WERI-Rb-1 (cell line): ENCODE measurements around the gene DEPDC1B.

ENCODE experiments used
- DNase-seq: peaks from one replicate; pipeline ENCODE4 v3.0.0-alpha.2; 2020
- H3K27ac ChIP-seq: fragments of 250-450 bp; sonication (Bioruptor Pico); 2 replicates; pipeline ENCODE4 v1.5.1; 2020; ENCODE audit warnings: mild to moderate bottlenecking, moderate library complexity
- H3K27me3 ChIP-seq: fragments of 250-450 bp; sonication (Bioruptor Pico); 2 replicates; pipeline ENCODE4 v1.5.1; 2021; ENCODE audit warnings: mild to moderate bottlenecking, low read depth, moderate library complexity; ENCODE audit not compliant: insufficient read depth, severe bottlenecking
- H3K36me3 ChIP-seq: fragments of 250-450 bp; sonication (Bioruptor Pico); 2 replicates; pipeline ENCODE4 v1.5.1; 2020; ENCODE audit warnings: mild to moderate bottlenecking, moderate library complexity
- H3K4me3 ChIP-seq: 2 replicates; pipeline ENCODE4 v1.5.1; 2011; ENCODE audit warnings: low read depth, mild to moderate bottlenecking, control low read depth, low read length
- H3K9me3 ChIP-seq: fragments of 250-450 bp; sonication (Bioruptor Pico); 2 replicates; pipeline ENCODE4 v1.5.1; 2021; ENCODE audit warnings: mild to moderate bottlenecking, moderate library complexity; ENCODE audit not compliant: severe bottlenecking
- TF ChIP-seq, protein P1 (sequence below): IDR thresholded peaks from 2 replicates; pipeline ENCODE4 v1.5.1; 2011; ENCODE audit warnings: low read depth, mild to moderate bottlenecking, control low read depth, inconsistent platforms, low read length

The DEPDC1B gene

DNA sequence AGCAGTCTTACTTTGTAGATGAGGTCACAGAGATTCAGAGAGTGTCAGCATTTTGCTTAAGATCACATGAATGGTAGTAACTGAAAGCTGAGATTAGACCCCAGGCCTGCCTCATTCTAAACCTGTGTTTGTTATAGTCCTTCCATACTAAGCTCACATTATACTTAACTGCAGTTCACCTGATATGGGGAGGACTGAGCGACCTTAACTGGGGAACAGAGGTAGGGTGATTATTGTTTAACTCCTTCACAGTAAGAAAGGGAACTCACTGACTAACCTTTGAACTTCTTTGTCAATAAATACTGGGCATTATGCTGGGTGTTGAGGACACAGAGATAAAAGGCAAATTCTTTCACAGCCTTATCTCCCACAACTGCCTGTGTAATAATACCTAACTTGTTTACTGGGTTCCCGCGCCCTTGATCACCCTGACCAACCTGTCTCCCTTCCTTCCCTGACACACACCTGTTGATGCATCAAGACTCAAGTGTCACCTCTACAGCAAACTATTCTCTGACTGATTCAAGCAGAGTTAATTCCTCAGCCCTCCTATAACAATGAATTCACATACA lies 27.2 kb downstream of the DEPDC1B start:
- TF ChIP-seq, protein P1, sequence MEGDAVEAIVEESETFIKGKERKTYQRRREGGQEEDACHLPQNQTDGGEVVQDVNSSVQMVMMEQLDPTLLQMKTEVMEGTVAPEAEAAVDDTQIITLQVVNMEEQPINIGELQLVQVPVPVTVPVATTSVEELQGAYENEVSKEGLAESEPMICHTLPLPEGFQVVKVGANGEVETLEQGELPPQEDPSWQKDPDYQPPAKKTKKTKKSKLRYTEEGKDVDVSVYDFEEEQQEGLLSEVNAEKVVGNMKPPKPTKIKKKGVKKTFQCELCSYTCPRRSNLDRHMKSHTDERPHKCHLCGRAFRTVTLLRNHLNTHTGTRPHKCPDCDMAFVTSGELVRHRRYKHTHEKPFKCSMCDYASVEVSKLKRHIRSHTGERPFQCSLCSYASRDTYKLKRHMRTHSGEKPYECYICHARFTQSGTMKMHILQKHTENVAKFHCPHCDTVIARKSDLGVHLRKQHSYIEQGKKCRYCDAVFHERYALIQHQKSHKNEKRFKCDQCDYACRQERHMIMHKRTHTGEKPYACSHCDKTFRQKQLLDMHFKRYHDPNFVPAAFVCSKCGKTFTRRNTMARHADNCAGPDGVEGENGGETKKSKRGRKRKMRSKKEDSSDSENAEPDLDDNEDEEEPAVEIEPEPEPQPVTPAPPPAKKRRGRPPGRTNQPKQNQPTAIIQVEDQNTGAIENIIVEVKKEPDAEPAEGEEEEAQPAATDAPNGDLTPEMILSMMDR: no peak
- H3K27me3 ChIP-seq: no peaks in the 10 kb centered on the region
- H3K9me3 ChIP-seq: no peaks in the 10 kb centered on the region
- DNase-seq: no peak
- H3K4me3 ChIP-seq: no peak overlapping the region
- H3K36me3 ChIP-seq: no peaks in the 10 kb centered on the region
- no peak overlapping the region for H3K27ac ChIP-seq

DNA sequence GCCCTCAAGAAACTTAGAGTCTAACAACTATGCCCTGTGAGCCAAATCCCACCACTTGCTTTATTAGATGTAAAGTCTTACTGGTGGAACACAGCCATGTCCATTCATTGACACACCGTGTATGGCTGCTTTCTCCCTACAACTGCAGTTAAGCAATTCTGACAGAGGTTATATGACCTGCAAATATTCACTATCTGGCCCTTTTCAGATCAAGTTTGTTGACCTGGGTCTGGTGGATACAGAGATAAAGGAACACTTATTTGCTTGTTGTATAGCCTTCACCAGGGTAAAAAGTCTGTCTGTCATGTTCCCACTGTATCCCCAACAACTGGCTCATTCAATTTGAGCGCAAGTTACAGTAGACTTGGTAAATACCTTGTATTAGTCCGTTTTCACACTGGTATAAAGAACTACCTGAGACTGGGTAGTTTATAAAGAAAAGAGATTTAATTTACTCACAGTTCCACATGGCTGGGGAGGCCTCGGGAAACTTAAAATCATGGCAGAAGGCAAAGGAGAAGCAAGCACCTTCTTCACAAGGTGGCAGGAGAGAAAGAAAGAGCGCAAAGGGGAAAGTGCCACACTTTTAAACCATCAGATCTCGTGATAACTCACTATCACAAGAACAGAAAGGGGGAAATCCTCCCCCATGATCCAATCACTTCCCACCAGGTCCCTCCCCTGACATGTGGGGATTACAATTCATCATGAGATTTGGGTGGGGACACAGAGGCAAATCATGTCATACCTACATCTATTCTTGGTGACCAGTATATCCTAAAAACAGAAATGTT lies 27.9 kb downstream of the DEPDC1B start:
- Histone ChIP-seq H3K9me3 (no peaks in the 10 kb centered on the region), H3K4me3 (no peak overlapping the region), H3K27me3 (no peaks in the 10 kb centered on the region), H3K36me3 (no peaks in the 10 kb centered on the region), H3K27ac (no peak overlapping the region)
- no peak for DNase-seq
- TF ChIP-seq, protein P1: no peak

DNA sequence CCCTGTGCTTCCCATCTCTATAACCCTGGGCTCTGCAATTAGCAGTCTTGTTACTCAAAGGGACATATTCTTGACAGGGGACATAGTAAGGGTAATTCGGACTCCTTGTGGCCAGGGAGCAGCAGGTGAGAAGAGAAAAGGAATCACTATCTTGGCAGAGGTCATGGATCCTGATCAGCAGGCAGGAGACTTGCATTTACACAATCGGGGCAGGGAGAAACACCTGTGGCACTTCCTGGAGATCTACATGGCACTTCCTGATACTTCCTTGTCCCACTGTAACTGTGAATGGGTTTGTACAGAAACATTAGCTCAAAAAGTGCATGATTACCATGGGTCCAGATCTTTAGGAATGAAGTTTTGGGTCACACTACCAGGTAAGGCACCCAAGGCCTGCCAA lies 29.2 kb downstream of the DEPDC1B start:
- Histone ChIP-seq H3K27ac (no peak overlapping the region), H3K4me3 (no peak overlapping the region), H3K9me3 (no peaks in the 10 kb centered on the region), H3K27me3 (no peaks in the 10 kb centered on the region), H3K36me3 (peaks cover 9% of the 10 kb centered on the region)
- TF ChIP-seq, protein P1: no peak
- no peak for DNase-seq

DNA sequence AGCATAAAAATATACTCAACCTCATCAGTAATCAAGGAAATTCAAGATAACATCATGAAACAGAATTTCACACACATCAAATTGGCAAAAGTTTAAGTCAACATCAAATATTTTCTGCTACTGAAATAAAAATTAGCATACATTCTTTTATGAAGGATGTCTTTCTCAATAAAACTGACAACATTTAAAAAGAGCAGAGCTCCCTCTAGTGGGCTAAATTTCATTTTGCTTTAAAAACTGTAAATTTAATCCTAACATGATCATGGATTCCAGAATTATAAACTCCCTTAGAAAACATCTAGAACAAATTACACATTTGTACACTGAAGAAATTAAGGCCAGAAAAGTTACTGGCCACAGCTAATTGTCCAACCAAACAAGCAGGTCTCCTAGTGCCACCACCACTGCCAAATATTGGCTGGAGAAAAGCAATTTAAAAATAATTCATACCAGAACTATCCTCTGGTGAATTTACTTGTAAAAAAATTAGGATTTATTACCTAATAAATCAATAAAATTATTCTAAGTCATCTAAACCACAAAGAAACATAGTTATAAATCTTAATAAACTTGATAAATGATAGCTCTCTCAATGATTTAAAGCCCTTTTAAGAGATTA lies 31.2 kb downstream of the DEPDC1B start:
- Histone ChIP-seq H3K27me3 (no peaks in the 10 kb centered on the region), H3K27ac (no peak overlapping the region), H3K4me3 (no peak overlapping the region), H3K9me3 (no peaks in the 10 kb centered on the region), H3K36me3 (peaks cover 9% of the 10 kb centered on the region)
- DNase-seq: no peak
- TF ChIP-seq, protein P1: 0 out of 2 replicates have a peak, but pooled peaks have one; percentile 15

DNA sequence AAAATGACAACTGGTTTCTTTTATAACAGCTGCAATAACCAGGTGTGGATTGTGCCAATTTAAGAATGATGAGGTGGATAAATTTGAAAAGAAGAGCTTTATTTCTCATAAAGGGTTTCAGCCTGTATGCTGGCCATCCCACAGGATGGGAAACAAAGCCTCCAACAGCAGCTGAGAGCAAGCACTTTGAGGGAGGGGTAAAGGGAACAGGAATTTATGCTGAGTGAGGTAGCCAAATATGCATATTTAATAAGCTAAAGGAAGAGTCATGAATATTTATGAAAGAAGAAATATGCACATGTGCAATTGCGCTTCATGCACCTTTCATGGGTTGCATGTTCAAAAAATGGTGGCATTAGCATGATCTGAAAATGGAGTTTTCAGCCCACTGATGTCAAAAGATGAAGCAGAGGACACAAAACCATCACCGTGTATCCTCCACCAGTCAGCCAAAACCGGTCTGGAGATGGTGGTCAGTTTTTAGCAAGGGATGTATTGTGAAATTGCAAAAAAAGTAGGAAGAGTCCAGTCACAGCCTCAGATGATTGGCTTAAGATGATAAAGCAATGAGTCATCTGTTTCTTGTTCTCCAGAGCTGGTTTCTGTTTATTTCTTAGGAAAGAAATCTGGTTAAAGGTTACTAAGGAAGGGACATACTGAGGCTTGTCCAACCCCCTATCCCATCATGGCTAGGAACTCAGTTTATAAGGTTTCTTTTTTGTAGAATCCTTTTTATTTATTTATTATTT lies 47.9 kb downstream of the DEPDC1B start:
- no peaks in the 10 kb centered on the region for H3K9me3 ChIP-seq
- DNase-seq: no peak
- TF ChIP-seq, protein P1: no peak
- no peak overlapping the region for H3K4me3 ChIP-seq
- H3K27ac ChIP-seq: no peak overlapping the region
- no peaks in the 10 kb centered on the region for H3K27me3 ChIP-seq
- no peaks in the 10 kb centered on the region for H3K36me3 ChIP-seq
